ENCODE data around the gene LRRC2. TPM values are rescaled to one million over a fixed set of nuclear protein-coding genes. Genes with fewer than 3 reads are reported as not detected.
"Not testable (repeated sequence)": the region's sequence is repeated elsewhere in the genome, so short reads cannot be mapped to it uniquely, and the experiment has no call there.

LRRC2 gene
- total RNA-seq, 1 donor from 2014 or later, result not detected

- Mint-ChIP-seq H3K9me3 (ENCODE audit: low read depth) (no peaks in the 10 kb centered on the region), H3K27me3 (no peaks in the 10 kb centered on the region), H3K27ac (no peak overlapping the region), H3K36me3 (ENCODE audit: insufficient read depth) (no peaks in the 10 kb centered on the region), H3K4me1 (ENCODE audit: low read depth) (peaks cover 5% of the 10 kb centered on the region), H3K4me3 (ENCODE audit: low read depth) (no peak overlapping the region)
- TF ChIP-seq CTCF (IDR thresholded peaks at IDR 0.05; ENCODE audit: unreplicated experiment), result no peak
- DNase-seq (ENCODE audit: low spot score, unreplicated experiment), result no peak
Measured at GRCh38 chr3:46599590-46599989, 33.5 kb upstream of the LRRC2 start.

- H3K27me3 Mint-ChIP-seq, result no peaks in the 10 kb centered on the region
- no peak overlapping the region for H3K27ac Mint-ChIP-seq
- peaks cover 2% of the 10 kb centered on the region for H3K36me3 Mint-ChIP-seq (ENCODE audit: insufficient read depth)
- DNase-seq (ENCODE audit: low spot score, unreplicated experiment), result no peak
- TF ChIP-seq CTCF (IDR thresholded peaks at IDR 0.05; ENCODE audit: unreplicated experiment), result no peak
- H3K9me3 Mint-ChIP-seq (ENCODE audit: low read depth), result peaks cover 16% of the 10 kb centered on the region
- no peak overlapping the region for H3K4me3 Mint-ChIP-seq (ENCODE audit: low read depth)
- H3K4me1 Mint-ChIP-seq (ENCODE audit: low read depth), result no peaks in the 10 kb centered on the region
Measured at GRCh38 chr3:46595819-46596314, 29.8 kb upstream of the LRRC2 start.

- Mint-ChIP-seq H3K36me3 (ENCODE audit: insufficient read depth) (peaks cover 2% of the 10 kb centered on the region), H3K4me1 (ENCODE audit: low read depth) (no peaks in the 10 kb centered on the region), H3K9me3 (ENCODE audit: low read depth) (peaks cover 19% of the 10 kb centered on the region), H3K27me3 (no peaks in the 10 kb centered on the region), H3K27ac (no peak overlapping the region), H3K4me3 (ENCODE audit: low read depth) (no peak overlapping the region)
- DNase-seq (ENCODE audit: low spot score, unreplicated experiment), result no peak
- TF ChIP-seq CTCF (IDR thresholded peaks at IDR 0.05; ENCODE audit: unreplicated experiment), result no peak
Measured at GRCh38 chr3:46594723-46595122, 28.6 kb upstream of the LRRC2 start.

GRCh38 chr3:46593979-46594378, 27.9 kb upstream of the LRRC2 start:
- DNase-seq (ENCODE audit: low spot score, unreplicated experiment), result no peak
- Mint-ChIP-seq H3K4me1 (ENCODE audit: low read depth) (no peaks in the 10 kb centered on the region), H3K4me3 (ENCODE audit: low read depth) (no peak overlapping the region), H3K27me3 (no peaks in the 10 kb centered on the region), H3K9me3 (ENCODE audit: low read depth) (peaks cover 19% of the 10 kb centered on the region), H3K36me3 (ENCODE audit: insufficient read depth) (peaks cover 2% of the 10 kb centered on the region), H3K27ac (no peak overlapping the region)
- TF ChIP-seq CTCF (IDR thresholded peaks at IDR 0.05; ENCODE audit: unreplicated experiment), result no peak

GRCh38 chr3:46593274-46593862, 27.3 kb upstream of the LRRC2 start:
- Mint-ChIP-seq H3K4me3 (ENCODE audit: low read depth) (no peak overlapping the region), H3K36me3 (ENCODE audit: insufficient read depth) (peaks cover 2% of the 10 kb centered on the region), H3K4me1 (ENCODE audit: low read depth) (no peaks in the 10 kb centered on the region), H3K9me3 (ENCODE audit: low read depth) (peaks cover 19% of the 10 kb centered on the region), H3K27ac (no peak overlapping the region), H3K27me3 (no peaks in the 10 kb centered on the region)
- no peak for TF ChIP-seq CTCF (IDR thresholded peaks at IDR 0.05; ENCODE audit: unreplicated experiment)
- DNase-seq (ENCODE audit: low spot score, unreplicated experiment), result no peak

GRCh38 chr3:46587268-46587667, 21.2 kb upstream of the LRRC2 start:
- peaks cover 19% of the 10 kb centered on the region for H3K4me1 Mint-ChIP-seq (ENCODE audit: low read depth)
- not testable (repeated sequence) for H3K27me3 Mint-ChIP-seq; H3K27ac Mint-ChIP-seq; H3K36me3 Mint-ChIP-seq (ENCODE audit: insufficient read depth); H3K4me3 Mint-ChIP-seq (ENCODE audit: low read depth); DNase-seq (ENCODE audit: low spot score, unreplicated experiment)
- H3K9me3 Mint-ChIP-seq (ENCODE audit: low read depth), result peaks cover 24% of the 10 kb centered on the region

Data from progenitor cell of endocrine pancreas (in vitro differentiated cells).